Fibroblast of the conjunctiva (primary cell): ENCODE results near the gene OVCA2.
A peak's percentile ranks its signal among the peaks of the same experiment; 100 is the strongest.

Experiments used
- DNase-seq: peaks from one replicate; pipeline ENCODE4 v3.0.0-alpha.2; 2010; ENCODE audit warnings: low read depth

The OVCA2 gene

DNA sequence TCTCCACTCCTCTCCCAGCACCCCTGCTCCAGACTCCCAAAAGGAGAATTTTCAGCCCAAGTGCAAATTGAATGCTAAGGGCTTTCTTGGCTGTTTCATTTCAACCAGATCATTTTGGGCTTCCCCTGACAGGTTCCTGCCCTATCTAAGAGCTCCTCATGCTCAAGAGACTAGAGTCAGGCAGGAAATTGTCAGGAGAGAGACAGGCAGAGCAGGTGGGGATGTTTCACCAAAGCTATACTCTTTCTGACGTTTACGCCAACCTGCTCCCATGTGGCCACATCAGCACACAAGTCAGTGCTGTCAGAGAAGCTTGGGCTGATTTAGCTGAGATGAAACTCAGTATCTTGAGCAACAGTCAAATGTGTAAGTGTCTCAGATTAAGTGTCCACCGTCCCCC lies 44.5 kb downstream of the OVCA2 start:
- no peak for DNase-seq

DNA sequence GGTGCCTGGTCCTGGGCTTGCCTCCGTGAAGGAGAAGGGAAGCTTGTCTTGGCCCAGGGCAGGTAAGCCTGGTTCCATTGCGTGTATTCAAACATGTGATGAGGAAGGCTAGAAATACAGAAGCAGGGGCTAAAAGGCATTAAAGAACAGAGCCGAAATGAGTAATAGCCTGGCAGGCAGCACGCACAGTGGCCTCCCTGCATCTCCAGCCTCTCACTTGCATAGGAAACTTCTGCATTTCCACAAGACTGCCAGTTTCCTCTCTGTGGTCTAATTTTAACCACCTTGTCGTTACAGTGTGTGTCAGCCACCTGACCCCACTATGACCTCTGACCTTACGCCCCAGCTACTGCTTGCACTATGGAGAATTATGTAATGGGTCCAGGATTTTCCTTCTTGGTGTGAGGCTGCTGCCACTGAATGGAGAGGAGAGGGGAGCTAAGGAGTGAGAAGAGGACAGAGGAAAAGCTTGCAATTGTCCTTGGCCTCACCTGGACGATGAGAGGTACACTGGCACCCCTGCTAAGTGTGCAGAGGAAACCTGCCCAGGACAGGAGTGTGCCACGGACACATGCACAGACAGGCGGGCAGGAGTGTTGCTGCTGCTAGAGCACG lies 45.9 kb downstream of the OVCA2 start:
- DNase-seq, result no peak

DNA sequence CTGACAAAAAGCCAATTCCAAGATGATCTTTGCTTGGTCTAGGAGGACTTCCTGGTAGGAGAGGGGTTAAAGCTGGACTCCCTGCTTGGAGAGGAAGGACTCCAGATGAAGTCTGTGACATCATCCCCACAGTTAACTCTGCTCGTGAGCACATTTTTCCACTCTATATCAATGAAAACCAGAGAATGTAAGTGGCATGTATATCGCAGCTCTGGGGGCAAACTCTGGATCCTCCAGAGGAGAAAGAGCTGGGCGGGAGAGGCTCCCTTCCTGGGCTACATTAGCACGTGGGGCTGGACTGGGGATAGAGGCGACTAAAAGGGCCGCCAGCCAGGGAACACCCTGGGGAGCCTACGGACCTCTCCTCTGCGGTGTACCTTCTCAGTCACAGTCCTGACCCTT lies 47.2 kb downstream of the OVCA2 start:
- no peak for DNase-seq

DNA sequence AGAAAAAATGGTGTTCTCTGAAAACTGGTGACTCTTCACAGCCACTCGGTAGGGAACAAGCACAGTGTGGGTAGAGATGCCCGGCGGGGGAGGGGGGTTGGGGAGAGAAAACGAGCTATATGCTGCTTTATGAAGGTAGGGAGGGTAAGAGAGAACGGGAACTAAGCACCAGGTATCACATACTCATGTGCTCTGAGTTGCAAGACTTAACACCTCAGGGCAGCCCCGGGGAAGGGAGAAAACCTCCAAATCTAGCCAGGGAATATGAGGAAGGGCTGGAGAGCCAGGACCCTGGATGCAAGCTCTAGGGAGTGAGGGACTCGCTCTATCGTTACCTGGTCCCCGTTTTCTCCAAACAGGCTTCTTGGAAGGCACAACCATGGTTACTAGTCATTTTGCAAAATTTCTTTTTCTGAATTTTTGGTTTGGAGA lies 48.4 kb downstream of the OVCA2 start:
- no peak for DNase-seq

DNA sequence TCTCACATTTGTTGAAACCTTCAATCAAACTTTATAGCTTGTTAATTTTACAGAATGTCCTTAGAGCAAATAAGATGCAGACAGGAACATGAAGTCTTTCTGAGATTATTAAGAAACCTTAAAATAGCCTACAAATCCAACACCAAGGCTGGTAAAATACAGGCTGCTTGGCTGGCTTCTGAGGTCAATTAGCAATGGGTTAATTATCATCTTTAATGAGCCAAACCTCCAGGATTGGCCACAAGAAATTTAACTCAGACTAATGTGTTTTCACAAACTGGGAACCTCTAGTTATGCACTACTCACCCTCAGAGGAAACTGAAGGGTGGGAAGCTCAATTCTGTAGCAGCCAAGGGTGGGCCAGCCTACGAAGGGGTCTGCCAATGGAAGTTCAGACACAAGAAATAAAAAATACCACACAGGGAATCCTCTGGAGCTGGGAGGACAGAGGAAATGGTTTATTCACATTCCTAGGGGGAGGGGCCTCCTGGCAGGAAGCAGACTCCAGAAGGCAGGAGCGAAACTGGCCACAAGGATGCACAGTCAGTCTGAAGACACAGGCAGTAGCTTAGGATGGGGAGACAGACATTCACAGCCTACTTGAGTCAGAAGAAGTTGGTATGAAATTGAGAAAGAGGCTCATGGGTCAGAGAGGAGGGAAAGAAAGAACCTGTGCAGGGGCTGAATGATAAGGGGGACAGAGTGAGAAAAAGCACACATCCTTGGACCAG lies 49.1 kb downstream of the OVCA2 start:
- DNase-seq, result peak; percentile 70

DNA sequence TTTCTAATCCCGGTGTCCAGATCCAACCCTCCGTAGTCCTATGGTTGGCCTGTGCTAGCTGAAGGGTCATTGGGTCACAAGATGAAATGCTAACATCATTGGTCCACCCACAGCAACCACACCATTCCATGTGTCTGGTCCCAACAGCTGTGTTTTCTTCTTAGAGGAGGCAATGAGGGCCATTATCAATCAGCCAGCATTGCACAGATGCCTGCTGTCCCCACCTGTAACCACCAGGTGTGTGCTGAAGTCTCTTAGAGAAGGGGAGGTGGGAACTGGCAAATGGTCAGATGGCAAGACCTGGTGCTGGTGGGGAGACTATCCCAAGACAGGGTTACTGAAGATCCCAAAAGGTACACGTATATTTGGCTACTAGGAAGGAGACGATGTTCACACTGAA lies 50.4 kb downstream of the OVCA2 start:
- DNase-seq, result no peak
